Activated T-cell treated with anti-CD3 and anti-CD28 coated beads for 4 hours (primary cell): ENCODE measurements around the gene NACA.

ENCODE experiments used
- DNase-seq: peaks from one replicate; pipeline ENCODE4 v3.0.0-alpha.2; 2020

NACA gene

DNA sequence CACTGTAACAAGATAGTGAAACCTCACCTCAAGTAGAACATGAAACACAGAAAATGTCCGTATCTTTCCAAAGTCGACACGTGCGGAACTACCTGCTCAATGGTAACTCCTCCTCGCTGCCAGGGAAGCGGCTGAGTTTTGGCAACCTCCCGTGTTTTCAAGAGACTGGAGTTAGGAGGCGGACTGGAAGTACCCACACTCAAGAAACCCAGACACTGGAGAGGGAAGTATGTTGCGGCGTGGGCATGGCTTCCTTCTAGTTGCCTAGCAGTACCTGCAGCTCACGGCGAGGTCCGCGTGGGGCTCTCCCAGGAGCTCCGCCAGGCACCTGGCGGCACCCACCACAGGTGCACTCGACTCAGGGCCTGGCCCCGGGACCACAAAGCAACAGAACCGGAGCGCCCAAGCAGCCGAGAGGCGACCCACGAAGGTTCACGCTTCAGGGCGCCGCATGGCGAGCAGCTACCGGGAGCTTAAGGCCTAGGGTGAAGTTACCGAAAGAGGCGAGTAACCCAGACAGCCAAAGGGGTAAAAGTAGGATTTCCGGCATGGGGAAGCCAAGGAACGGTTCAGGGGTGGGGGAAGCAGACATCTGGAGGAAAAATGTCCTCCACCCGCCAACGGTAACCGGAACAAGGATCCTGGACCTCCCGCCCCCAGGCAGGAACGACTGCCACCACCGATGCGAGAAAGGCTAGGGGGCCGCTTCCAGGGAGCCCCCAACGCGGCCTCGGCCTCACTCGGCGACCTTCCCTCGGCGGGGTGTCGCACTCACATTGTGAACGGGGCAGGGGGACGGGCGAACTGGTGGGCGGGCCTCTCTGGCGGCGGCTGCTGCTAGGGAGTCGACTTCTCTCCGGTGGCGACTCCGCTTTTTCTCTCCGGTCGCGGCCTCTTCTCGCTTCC, 37.6 kb downstream of the NACA start:
- DNase-seq: peak; percentile 42

DNA sequence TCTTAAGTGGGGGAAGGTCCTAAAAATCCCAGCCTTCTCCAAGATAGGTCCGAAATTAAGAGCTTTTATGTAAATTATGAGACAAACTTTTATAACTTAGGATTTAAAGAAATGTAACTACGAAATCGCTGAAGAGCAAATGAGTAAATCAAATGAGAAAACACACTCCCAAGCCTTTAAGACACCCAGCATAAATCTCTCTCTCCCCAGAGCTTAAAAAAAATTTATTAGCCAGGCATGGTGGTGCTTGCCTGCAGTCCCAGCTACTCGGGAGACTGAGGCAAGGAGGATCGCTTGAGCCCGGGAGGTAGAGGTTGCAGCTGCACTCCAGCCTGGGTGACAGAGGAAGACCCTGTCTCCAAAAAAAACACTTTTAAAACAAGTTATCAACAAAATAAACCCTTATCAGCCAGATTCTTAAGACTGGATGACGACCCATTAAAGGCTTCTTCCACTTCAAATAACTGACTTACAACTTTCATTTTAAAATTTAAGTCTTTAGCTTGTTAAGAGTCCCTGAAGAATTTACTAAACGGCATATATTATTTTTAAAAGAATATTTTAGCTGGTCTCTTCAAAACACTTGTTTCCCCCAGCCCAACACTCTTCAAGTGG, 40.2 kb downstream of the NACA start:
- no peak for DNase-seq

DNA sequence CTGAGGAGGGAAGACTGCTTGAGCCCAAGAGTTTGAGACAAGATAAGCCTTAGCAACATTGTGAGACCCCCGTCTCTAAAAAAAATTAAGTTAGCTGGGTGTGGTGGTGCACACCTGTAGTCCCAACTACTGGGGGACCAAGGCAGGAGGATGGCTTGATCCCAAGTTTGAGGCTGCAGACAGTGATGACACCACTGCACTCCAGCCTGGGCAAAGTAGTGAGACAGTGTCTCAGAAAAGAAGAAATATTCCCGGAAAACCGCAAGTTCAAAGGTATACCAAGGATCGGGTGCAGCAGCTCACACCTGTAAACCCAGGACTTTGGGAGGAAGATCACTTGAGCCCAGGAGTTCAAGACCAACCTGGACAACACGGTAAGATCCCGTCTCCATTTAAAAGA, 42.8 kb downstream of the NACA start:
- DNase-seq: no peak

DNA sequence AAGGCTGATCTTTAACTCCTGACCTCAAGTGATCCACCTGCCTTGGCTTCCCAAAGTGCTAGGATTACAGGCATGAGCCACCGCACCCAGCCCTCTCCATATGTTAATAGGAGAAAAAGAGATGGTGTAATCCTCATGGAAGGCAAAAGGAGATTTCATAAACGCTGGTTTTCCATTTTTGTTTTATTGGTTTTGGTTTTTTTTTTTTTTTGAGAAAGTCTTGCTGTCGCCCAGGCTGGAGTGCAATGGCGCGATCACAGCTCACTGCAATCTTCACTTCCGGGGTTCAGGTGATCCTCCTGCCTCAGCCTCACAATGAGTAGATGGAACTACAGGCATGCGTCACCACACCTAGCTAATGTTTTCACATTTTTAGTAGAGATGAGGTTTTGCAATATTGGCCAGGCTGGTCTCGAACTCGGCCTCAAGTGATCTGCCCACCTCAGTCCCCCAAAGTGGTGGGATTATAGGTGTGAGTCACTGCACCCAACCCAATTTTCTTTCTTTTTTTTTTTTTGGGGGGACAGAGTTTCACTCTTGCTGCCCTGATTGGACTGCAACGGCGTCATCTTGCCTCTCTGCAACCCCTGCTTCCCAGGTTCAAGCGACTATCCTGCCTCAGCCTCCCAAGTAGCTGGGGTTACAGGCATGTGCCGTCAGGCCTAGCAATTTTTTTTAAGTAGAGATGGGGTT, 45.1 kb downstream of the NACA start:
- DNase-seq: no peak

DNA sequence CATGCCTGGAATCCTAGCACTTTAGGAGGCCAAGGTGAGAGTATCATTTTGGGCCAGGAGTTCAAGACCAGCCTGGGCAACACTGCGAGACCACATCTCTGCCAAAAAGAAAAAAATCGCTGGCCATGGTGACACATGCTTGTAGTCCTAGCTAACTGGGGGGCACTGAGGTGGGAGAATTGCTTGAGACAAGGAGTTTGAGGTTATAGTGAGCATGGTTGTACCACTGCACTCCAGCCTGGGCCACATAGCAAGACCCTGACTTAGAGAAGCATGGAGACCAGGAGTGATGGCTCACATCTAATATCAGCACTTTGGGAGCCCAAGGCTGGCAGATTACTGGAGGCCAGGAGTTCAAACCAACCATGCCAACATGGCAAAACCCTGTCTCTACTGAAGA, 46.2 kb downstream of the NACA start:
- no peak for DNase-seq

DNA sequence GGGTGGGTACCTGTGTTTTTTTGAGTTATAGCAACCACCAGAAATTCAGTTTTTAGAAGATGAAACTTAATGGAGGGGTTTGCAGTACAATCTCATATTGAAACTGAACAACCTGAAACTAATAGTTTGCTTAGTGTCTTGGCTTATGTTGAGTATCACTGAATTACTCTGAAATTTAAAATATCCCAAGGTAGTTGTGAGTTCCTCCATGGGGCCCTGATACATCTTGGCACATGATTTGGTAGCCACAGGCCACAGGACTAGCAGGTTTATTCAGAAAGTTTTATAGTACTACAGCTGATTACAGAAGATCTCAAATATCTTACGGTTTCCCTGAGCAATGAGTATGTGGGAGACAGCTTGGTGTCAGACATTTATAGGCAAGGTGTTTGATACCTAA, 47.4 kb downstream of the NACA start:
- DNase-seq: no peak

DNA sequence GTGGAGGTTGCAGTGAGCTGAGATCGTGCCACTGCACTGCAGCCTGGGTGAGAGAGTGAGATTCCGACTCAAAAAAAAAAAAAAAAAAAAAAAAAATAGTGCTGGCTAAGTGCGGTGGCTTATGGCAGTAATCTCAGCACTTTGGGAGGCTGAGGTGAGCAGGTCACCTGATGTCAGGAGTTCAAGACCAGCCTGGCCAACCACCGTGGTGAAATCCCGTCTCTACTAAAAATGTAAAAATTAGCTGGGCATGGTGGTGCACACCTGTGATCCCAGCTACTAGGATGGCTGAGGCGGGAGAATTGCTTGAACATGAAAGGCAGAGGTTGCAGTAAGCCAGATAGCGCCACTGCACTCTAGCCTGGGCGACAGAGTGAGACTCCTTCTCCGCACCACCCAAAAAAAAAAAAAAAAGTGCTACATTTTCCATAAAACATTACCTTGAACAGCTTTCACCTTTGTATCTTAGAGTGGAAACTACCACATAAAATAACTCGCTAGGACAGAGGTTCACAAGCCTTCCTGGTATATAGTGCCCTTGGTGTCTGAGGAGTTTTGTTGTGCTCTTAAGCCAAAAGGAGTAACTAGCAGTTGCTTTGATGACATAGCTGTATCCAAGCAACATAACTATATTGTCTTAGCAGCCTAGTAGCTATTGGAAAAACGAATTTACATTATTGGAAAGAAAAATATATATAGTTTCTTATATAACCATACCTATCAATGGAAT, 48.1 kb downstream of the NACA start:
- no peak for DNase-seq

DNA sequence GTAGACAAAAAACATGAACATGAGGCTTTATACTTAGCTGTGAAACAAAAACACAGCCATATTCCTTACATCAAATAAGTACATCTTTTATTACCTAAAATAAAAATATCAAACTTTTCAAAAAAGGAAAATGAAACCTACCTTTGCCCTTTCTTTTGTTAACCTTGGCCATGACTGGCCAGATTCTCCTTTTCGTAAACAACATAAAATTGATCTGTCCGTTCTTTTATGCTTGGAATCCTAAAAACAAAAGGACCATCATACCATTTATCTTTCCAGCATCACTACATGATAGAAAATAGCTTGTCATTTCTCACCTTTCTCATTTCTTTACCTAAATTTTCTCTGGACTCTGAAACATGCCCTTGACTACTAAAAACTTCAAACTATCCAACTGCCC, 53.5 kb downstream of the NACA start:
- no peak for DNase-seq

DNA sequence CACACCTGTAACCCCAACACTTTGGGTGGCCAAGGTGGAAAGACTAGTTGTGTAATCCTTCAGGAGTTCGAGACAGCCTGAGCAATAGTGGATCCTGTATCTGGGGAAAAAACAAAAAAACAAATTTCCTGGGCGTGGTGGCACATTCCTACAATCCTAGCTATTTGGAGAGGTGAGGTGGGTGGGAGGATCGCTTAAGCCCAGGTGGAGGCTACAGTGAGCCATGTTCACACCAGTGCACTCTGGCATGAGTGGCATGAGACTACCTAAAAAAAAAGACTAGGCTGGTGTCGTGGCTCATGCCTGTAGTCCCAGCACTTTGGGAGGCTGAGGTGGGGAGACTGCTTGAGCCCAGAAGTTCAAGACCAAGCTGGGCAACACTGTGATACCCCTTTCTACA, 54.3 kb downstream of the NACA start:
- no peak for DNase-seq

DNA sequence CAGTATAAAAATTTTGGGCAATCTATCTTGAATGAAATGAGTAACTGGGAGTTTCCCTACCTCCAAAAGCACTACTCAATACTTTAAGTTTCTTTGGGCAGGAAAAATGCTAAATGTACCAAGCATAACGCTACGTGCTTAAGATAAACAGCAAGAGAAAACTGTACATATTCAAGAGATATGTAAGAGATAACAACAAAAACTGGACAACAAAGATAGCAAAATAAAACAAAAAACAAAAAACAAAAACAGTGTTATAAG, 57.0 kb downstream of the NACA start:
- DNase-seq: no peak
